ENCODE measurements around the gene CCDC102A. TPM values are rescaled to one million over a fixed set of nuclear protein-coding genes. Genes with fewer than 3 reads are reported as not detected.
A peak's percentile ranks its signal among the peaks of the same experiment; 100 is the strongest.

CCDC102A gene
- total and polyA plus RNA-seq, 10 of the 15 experiments (the other 5 are each of a cell fraction or from before 2014, with no cell fraction given) = 0.03 to 5.9 (median 2.4) TPM

DNA sequence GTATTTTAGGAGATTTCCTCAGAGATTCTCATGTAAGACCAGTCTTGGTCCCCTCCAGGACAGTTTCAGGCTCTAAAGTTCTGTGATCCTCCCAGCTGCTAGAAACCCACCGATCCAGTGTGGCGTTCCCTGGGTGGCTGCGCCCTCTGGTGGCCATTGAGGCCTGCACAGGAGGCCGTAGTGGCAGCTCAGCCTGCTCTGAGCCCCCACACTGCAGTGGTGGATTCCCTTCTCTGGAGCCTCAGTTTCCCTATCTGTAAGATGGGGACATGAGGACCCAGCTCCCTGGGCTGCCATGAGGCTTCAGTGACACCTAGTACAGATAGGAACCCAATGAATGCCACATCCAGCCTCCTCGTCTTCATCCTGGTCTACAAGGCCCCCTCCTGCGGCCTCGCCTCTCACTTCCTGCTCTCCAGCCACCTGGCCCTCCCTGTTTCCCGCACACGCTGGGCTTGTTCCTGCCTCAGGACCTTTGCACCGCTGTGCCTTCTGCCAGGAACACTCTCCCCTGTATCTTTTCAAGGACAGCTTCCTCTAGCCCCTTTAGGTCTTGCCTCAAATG, 16.5 kb downstream of the CCDC102A start (continued):
- TF ChIP-seq, protein P1, sequence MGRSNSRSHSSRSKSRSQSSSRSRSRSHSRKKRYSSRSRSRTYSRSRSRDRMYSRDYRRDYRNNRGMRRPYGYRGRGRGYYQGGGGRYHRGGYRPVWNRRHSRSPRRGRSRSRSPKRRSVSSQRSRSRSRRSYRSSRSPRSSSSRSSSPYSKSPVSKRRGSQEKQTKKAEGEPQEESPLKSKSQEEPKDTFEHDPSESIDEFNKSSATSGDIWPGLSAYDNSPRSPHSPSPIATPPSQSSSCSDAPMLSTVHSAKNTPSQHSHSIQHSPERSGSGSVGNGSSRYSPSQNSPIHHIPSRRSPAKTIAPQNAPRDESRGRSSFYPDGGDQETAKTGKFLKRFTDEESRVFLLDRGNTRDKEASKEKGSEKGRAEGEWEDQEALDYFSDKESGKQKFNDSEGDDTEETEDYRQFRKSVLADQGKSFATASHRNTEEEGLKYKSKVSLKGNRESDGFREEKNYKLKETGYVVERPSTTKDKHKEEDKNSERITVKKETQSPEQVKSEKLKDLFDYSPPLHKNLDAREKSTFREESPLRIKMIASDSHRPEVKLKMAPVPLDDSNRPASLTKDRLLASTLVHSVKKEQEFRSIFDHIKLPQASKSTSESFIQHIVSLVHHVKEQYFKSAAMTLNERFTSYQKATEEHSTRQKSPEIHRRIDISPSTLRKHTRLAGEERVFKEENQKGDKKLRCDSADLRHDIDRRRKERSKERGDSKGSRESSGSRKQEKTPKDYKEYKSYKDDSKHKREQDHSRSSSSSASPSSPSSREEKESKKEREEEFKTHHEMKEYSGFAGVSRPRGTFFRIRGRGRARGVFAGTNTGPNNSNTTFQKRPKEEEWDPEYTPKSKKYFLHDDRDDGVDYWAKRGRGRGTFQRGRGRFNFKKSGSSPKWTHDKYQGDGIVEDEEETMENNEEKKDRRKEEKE (IDR thresholded peaks at IDR 0.05) = no peak
- no peak for TF ChIP-seq NR2F1 (conservative IDR thresholded peaks at IDR 0.05)
- TF ChIP-seq POLR2A (IDR thresholded peaks at IDR 0.05; ENCODE audit: low read depth, low read length) = no peak
- TF ChIP-seq MEF2A (IDR thresholded peaks at IDR 0.05; ENCODE audit: insufficient read depth, low read depth, low read length) = no peak
- no peak for TF ChIP-seq FOXK2 (IDR thresholded peaks at IDR 0.05)
- TF ChIP-seq, protein P2, sequence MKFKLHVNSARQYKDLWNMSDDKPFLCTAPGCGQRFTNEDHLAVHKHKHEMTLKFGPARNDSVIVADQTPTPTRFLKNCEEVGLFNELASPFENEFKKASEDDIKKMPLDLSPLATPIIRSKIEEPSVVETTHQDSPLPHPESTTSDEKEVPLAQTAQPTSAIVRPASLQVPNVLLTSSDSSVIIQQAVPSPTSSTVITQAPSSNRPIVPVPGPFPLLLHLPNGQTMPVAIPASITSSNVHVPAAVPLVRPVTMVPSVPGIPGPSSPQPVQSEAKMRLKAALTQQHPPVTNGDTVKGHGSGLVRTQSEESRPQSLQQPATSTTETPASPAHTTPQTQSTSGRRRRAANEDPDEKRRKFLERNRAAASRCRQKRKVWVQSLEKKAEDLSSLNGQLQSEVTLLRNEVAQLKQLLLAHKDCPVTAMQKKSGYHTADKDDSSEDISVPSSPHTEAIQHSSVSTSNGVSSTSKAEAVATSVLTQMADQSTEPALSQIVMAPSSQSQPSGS (IDR thresholded peaks at IDR 0.05; ENCODE audit: low read length) = no peak
- no peak for TF ChIP-seq MEF2B (IDR thresholded peaks at IDR 0.05; ENCODE audit: partially characterized antibody, poor library complexity, severe bottlenecking)
- no peak for TF ChIP-seq STAT3 (IDR thresholded peaks at IDR 0.05; ENCODE audit: low read depth, low read length)
- TF ChIP-seq EED (IDR thresholded peaks at IDR 0.05; ENCODE audit: low read depth) = no peak
- TF ChIP-seq, protein P3, sequence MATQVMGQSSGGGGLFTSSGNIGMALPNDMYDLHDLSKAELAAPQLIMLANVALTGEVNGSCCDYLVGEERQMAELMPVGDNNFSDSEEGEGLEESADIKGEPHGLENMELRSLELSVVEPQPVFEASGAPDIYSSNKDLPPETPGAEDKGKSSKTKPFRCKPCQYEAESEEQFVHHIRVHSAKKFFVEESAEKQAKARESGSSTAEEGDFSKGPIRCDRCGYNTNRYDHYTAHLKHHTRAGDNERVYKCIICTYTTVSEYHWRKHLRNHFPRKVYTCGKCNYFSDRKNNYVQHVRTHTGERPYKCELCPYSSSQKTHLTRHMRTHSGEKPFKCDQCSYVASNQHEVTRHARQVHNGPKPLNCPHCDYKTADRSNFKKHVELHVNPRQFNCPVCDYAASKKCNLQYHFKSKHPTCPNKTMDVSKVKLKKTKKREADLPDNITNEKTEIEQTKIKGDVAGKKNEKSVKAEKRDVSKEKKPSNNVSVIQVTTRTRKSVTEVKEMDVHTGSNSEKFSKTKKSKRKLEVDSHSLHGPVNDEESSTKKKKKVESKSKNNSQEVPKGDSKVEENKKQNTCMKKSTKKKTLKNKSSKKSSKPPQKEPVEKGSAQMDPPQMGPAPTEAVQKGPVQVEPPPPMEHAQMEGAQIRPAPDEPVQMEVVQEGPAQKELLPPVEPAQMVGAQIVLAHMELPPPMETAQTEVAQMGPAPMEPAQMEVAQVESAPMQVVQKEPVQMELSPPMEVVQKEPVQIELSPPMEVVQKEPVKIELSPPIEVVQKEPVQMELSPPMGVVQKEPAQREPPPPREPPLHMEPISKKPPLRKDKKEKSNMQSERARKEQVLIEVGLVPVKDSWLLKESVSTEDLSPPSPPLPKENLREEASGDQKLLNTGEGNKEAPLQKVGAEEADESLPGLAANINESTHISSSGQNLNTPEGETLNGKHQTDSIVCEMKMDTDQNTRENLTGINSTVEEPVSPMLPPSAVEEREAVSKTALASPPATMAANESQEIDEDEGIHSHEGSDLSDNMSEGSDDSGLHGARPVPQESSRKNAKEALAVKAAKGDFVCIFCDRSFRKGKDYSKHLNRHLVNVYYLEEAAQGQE (IDR thresholded peaks at IDR 0.05; ENCODE audit: low read depth, low read length) = no peak
- TF ChIP-seq, protein P4, sequence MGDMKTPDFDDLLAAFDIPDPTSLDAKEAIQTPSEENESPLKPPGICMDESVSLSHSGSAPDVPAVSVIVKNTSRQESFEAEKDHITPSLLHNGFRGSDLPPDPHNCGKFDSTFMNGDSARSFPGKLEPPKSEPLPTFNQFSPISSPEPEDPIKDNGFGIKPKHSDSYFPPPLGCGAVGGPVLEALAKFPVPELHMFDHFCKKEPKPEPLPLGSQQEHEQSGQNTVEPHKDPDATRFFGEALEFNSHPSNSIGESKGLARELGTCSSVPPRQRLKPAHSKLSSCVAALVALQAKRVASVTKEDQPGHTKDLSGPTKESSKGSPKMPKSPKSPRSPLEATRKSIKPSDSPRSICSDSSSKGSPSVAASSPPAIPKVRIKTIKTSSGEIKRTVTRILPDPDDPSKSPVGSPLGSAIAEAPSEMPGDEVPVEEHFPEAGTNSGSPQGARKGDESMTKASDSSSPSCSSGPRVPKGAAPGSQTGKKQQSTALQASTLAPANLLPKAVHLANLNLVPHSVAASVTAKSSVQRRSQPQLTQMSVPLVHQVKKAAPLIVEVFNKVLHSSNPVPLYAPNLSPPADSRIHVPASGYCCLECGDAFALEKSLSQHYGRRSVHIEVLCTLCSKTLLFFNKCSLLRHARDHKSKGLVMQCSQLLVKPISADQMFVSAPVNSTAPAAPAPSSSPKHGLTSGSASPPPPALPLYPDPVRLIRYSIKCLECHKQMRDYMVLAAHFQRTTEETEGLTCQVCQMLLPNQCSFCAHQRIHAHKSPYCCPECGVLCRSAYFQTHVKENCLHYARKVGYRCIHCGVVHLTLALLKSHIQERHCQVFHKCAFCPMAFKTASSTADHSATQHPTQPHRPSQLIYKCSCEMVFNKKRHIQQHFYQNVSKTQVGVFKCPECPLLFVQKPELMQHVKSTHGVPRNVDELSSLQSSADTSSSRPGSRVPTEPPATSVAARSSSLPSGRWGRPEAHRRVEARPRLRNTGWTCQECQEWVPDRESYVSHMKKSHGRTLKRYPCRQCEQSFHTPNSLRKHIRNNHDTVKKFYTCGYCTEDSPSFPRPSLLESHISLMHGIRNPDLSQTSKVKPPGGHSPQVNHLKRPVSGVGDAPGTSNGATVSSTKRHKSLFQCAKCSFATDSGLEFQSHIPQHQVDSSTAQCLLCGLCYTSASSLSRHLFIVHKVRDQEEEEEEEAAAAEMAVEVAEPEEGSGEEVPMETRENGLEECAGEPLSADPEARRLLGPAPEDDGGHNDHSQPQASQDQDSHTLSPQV (IDR thresholded peaks at IDR 0.05) = 0 out of 2 replicates have a peak, but pooled peaks have one; percentile 9
- TF ChIP-seq BHLHE40 (IDR thresholded peaks at IDR 0.05; ENCODE audit: borderline replicate concordance in 1 of 2, low read depth in 2 of 2, low read length in 1 of 2) = no peak
- TF ChIP-seq SMC3 (IDR thresholded peaks at IDR 0.05; ENCODE audit: borderline replicate concordance, low read length) = peak; percentile 96
- TF ChIP-seq KDM1A (IDR thresholded peaks at IDR 0.05; ENCODE audit: borderline replicate concordance) = no peak
- TF ChIP-seq NRF1 (conservative IDR thresholded peaks at IDR 0.05; ENCODE audit: low read depth, low read length) = no peak
- TF ChIP-seq, protein P5, sequence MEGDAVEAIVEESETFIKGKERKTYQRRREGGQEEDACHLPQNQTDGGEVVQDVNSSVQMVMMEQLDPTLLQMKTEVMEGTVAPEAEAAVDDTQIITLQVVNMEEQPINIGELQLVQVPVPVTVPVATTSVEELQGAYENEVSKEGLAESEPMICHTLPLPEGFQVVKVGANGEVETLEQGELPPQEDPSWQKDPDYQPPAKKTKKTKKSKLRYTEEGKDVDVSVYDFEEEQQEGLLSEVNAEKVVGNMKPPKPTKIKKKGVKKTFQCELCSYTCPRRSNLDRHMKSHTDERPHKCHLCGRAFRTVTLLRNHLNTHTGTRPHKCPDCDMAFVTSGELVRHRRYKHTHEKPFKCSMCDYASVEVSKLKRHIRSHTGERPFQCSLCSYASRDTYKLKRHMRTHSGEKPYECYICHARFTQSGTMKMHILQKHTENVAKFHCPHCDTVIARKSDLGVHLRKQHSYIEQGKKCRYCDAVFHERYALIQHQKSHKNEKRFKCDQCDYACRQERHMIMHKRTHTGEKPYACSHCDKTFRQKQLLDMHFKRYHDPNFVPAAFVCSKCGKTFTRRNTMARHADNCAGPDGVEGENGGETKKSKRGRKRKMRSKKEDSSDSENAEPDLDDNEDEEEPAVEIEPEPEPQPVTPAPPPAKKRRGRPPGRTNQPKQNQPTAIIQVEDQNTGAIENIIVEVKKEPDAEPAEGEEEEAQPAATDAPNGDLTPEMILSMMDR (IDR thresholded peaks at IDR 0.05 in 2 of 3, conservative IDR thresholded peaks at IDR 0.05 in 1 of 3; ENCODE audit: control insufficient read depth in 2 of 3, extremely low read depth in 1 of 3, insufficient read depth in 1 of 3, low read depth in 3 of 3, low read length in 3 of 3) = peak; percentile 91 to 99 (median 98); a peak in 5 of 6 replicates

Measured in GM12878 (cell line).